HEK293 (cell line): ENCODE data around the gene FADS3.

ENCODE experiments used
- CTCF ChIA-PET: fragments of 350-600 bp; formaldehyde crosslinking; extraction: SDS; loops from one replicate; lab custom pipeline; 2021; ENCODE audit warnings: antibody characterized with exemption; lab: Yijun Ruan, JAX
- POLR2A ChIA-PET: fragments of 300-600 bp; formaldehyde crosslinking; extraction: SDS; loops from one replicate; lab custom pipeline; 2020; ENCODE audit warnings: antibody characterized with exemption, inconsistent platforms; lab: Yijun Ruan, JAX
- H3K27ac ChIP-seq: fragments of 200-500 bp; sonication (Bioruptor generic); 2 replicates; pipeline ENCODE4 v1.5.1; 2014; ENCODE audit warnings: low read depth, low read length, control low read depth, inconsistent platforms; ENCODE audit errors: extremely low read depth
- H3K36me3 ChIP-seq, 2 experiments: fragments of 200-500 bp in 1 of 2; sonication (Bioruptor generic) in 1 of 2; 1 replicate in 1 of 2; 2 replicates in 1 of 2; pipeline ENCODE4 v1.5.1; 2014 to 2017; ENCODE audit warnings: inconsistent platforms in 2 of 2, low read length in 2 of 2; ENCODE audit not compliant: control insufficient read depth in 2 of 2, insufficient read depth in 1 of 2
- H3K4me1 ChIP-seq: fragments of 200-500 bp; sonication (Bioruptor generic); 2 replicates; pipeline ENCODE4 v1.5.1; 2014; ENCODE audit warnings: mild to moderate bottlenecking, low read length, inconsistent platforms; ENCODE audit not compliant: control insufficient read depth, insufficient read depth
- H3K4me3 ChIP-seq: 2 replicates; pipeline ENCODE4 v1.5.1; 2011; ENCODE audit warnings: low read depth, mild to moderate bottlenecking, control low read depth, low read length, moderate library complexity
- H3K9me3 ChIP-seq: fragments of 200-500 bp; sonication (Bioruptor generic); 2 replicates; pipeline ENCODE4 v1.5.1; 2014; ENCODE audit warnings: low read depth, low read length, inconsistent platforms; ENCODE audit not compliant: control insufficient read depth, insufficient read depth
- EGR2 ChIP-seq: fragments of 450-650 bp; formaldehyde crosslinking; IDR thresholded peaks from 2 replicates; pipeline ENCODE4 v1.5.1; 2016; ENCODE audit warnings: low read depth, missing biosample characterization, missing genetic modification characterization
- GFI1B ChIP-seq: fragments of 450-650 bp; formaldehyde crosslinking; IDR thresholded peaks from 2 replicates; pipeline ENCODE4 v1.5.1; 2016; ENCODE audit warnings: missing biosample characterization, missing genetic modification characterization
- MEIS1 ChIP-seq: sonication (generic); formaldehyde crosslinking; IDR thresholded peaks from 2 replicates; pipeline ENCODE4 v1.8.1; 2022; ENCODE audit warnings: missing genetic modification reagents, mild to moderate bottlenecking, borderline replicate concordance
- SCRT1 ChIP-seq: fragments of 450-650 bp; formaldehyde crosslinking; IDR thresholded peaks from 2 replicates; pipeline ENCODE4 v1.5.1; 2016; ENCODE audit warnings: missing biosample characterization, missing genetic modification characterization, borderline replicate concordance
- TRIM28 ChIP-seq: IDR thresholded peaks from 2 replicates; pipeline ENCODE4 v1.6.1; 2011; ENCODE audit warnings: low read length, control low read depth, borderline replicate concordance
- ZFHX2 ChIP-seq: fragments of 450-650 bp; formaldehyde crosslinking; conservative IDR thresholded peaks from 2 replicates; pipeline ENCODE4 v1.5.1; 2016; ENCODE audit warnings: missing biosample characterization, missing genetic modification characterization
- ZNF132 ChIP-seq: fragments of 450-650 bp; formaldehyde crosslinking; IDR thresholded peaks from 2 replicates; pipeline ENCODE4 v1.5.1; 2017; ENCODE audit warnings: missing biosample characterization, missing genetic modification characterization, borderline replicate concordance
- ZNF202 ChIP-seq: fragments of 450-650 bp; formaldehyde crosslinking; IDR thresholded peaks from 2 replicates; pipeline ENCODE4 v1.5.1; 2016; ENCODE audit warnings: missing biosample characterization, missing genetic modification characterization, borderline replicate concordance
- ZNF239 ChIP-seq: fragments of 450-650 bp; formaldehyde crosslinking; IDR thresholded peaks from 2 replicates; pipeline ENCODE4 v1.5.1; 2016; ENCODE audit warnings: missing biosample characterization, missing genetic modification characterization
- ZNF324 ChIP-seq: fragments of 450-650 bp; formaldehyde crosslinking; IDR thresholded peaks from 2 replicates; pipeline ENCODE4 v1.5.1; 2016; ENCODE audit warnings: missing biosample characterization, missing genetic modification characterization
- ZNF335 ChIP-seq: fragments of 450-650 bp; formaldehyde crosslinking; conservative IDR thresholded peaks from 2 replicates; pipeline ENCODE4 v1.5.1; 2016; ENCODE audit warnings: missing biosample characterization, missing genetic modification characterization
- ZNF394 ChIP-seq: fragments of 450-650 bp; formaldehyde crosslinking; IDR thresholded peaks from 2 replicates; pipeline ENCODE4 v1.5.1; 2016; ENCODE audit warnings: missing biosample characterization, missing genetic modification characterization, mild to moderate bottlenecking, moderate library complexity, borderline replicate concordance
- ZNF501 ChIP-seq: fragments of 450-650 bp; formaldehyde crosslinking; IDR thresholded peaks from 2 replicates; pipeline ENCODE4 v1.5.1; 2016; ENCODE audit warnings: missing biosample characterization, missing genetic modification characterization
- ZNF544 ChIP-seq: fragments of 450-650 bp; formaldehyde crosslinking; IDR thresholded peaks from 2 replicates; pipeline ENCODE4 v1.5.0; 2017; ENCODE audit warnings: missing biosample characterization, missing genetic modification characterization
- ZNF548 ChIP-seq: fragments of 450-650 bp; formaldehyde crosslinking; IDR thresholded peaks from 2 replicates; pipeline ENCODE4 v1.5.1; 2016; ENCODE audit warnings: missing biosample characterization, missing genetic modification characterization
- ZNF624 ChIP-seq: fragments of 450-650 bp; formaldehyde crosslinking; IDR thresholded peaks from 2 replicates; pipeline ENCODE4 v1.5.1; 2017; ENCODE audit warnings: missing biosample characterization, missing genetic modification characterization
- ZNF626 ChIP-seq: fragments of 450-650 bp; sonication (Bioruptor Pico); formaldehyde crosslinking; IDR thresholded peaks from 2 replicates; pipeline ENCODE4 v1.5.1; 2018; ENCODE audit warnings: missing biosample characterization, missing genetic modification characterization, inconsistent platforms
- ZNF660 ChIP-seq: fragments of 450-650 bp; IDR thresholded peaks from 2 replicates; pipeline ENCODE4 v1.5.1; 2018; ENCODE audit warnings: missing biosample characterization, mild to moderate bottlenecking, missing genetic modification characterization
- ZNF792 ChIP-seq: fragments of 450-650 bp; formaldehyde crosslinking; IDR thresholded peaks from 2 replicates; pipeline ENCODE4 v1.5.1; 2016; ENCODE audit warnings: missing biosample characterization, missing genetic modification characterization
- TF ChIP-seq, protein P1 (sequence below): fragments of 450-650 bp; formaldehyde crosslinking; IDR thresholded peaks from 2 replicates; pipeline ENCODE4 v1.5.1; 2016; ENCODE audit warnings: missing biosample characterization, missing genetic modification characterization
- TF ChIP-seq, protein P2 (sequence below): fragments of 450-650 bp; formaldehyde crosslinking; IDR thresholded peaks from 2 replicates; pipeline ENCODE4; 2016; ENCODE audit warnings: missing biosample characterization, missing genetic modification characterization
- TF ChIP-seq, protein P3 (sequence below): fragments of 450-650 bp; formaldehyde crosslinking; optimal IDR thresholded peaks from 2 replicates; pipeline ENCODE3; 2016; ENCODE audit warnings: missing biosample characterization, mild to moderate bottlenecking, missing genetic modification characterization
- TF ChIP-seq, protein P4 (sequence below): fragments of 450-650 bp; formaldehyde crosslinking; IDR thresholded peaks from 2 replicates; pipeline ENCODE4 v1.5.1; 2016; ENCODE audit warnings: missing biosample characterization, missing genetic modification characterization, borderline replicate concordance

FADS3 gene

DNA sequence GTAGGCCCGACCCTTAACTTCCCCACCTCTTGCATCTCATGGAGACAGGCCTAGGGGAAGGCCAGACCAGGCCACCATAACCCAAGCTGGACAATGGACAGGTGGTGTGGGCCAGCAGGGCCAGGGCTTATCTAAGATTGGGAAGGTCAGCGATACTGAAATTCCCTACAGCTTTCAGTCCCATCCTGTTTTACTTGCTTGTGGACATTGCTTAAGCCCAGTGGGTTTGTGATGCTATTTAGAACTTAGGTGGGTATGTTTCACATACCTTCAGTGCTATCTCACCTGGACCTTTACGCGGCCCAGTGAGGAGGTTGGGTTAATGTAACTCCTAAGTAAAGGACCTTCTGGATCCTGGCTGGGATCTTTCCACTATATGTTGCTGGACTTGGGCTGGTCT, 61.5 kb downstream of the FADS3 start:
- H3K4me1 ChIP-seq, result peaks cover 10% of the 10 kb centered on the region; the same call in 1 of the 2 replicates
- H3K9me3 ChIP-seq, result no peaks in the 10 kb centered on the region
- ChIA-PET POLR2A (interaction anchor here (0.7 kb wide), 1 partner anchor 9 kb away, joined by 3 read pairs; no protein-coding TSS in a partner anchor), CTCF (interaction anchor here (1.1 to 3.1 kb wide), 6 partner anchors 12 to 54 kb away, joined by 3 to 13 read pairs (median 8); no protein-coding TSS in a partner anchor)
- no peak overlapping the region; the same call in 1 of the 2 replicates for H3K27ac ChIP-seq
- H3K36me3 ChIP-seq, result no peaks in the 10 kb centered on the region
- H3K4me3 ChIP-seq, result no peak overlapping the region; the same call in 1 of the 2 replicates
- TF ChIP-seq, protein P1, sequence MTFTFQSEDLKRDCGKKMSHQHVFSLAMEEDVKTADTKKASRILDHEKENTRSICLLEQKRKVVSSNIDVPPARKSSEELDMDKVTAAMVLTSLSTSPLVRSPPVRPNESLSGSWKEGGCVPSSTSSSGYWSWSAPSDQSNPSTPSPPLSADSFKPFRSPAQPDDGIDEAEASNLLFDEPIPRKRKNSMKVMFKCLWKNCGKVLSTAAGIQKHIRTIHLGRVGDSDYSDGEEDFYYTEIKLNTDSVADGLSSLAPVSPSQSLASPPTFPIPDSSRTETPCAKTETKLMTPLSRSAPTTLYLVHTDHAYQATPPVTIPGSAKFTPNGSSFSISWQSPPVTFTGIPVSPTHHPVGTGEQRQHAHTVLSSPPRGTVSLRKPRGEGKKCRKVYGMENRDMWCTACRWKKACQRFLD (tag by site-specific recombination), result no peak
- TF ChIP-seq, protein P2, sequence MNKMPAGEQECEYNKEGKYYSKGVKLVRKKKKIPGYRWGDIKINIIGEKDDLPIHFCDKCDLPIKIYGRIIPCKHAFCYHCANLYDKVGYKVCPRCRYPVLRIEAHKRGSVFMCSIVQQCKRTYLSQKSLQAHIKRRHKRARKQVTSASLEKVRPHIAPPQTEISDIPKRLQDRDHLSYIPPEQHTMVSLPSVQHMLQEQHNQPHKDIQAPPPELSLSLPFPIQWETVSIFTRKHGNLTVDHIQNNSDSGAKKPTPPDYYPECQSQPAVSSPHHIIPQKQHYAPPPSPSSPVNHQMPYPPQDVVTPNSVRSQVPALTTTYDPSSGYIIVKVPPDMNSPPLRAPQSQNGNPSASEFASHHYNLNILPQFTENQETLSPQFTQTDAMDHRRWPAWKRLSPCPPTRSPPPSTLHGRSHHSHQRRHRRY (tag by site-specific recombination), result no peak
- TF ChIP-seq, protein P3, sequence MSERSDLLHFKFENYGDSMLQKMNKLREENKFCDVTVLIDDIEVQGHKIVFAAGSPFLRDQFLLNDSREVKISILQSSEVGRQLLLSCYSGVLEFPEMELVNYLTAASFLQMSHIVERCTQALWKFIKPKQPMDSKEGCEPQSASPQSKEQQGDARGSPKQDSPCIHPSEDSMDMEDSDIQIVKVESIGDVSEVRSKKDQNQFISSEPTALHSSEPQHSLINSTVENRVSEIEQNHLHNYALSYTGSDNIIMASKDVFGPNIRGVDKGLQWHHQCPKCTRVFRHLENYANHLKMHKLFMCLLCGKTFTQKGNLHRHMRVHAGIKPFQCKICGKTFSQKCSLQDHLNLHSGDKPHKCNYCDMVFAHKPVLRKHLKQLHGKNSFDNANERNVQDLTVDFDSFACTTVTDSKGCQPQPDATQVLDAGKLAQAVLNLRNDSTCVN (tag by site-specific recombination), result no peak
- no peak for TF ChIP-seq MEIS1 (CRISPR knock-in tag)
- no peak for TF ChIP-seq ZNF792 (tag by site-specific recombination)
- no peak for TF ChIP-seq ZFHX2 (tag by site-specific recombination)
- TF ChIP-seq ZNF394, result no peak
- no peak for TF ChIP-seq ZNF132

DNA sequence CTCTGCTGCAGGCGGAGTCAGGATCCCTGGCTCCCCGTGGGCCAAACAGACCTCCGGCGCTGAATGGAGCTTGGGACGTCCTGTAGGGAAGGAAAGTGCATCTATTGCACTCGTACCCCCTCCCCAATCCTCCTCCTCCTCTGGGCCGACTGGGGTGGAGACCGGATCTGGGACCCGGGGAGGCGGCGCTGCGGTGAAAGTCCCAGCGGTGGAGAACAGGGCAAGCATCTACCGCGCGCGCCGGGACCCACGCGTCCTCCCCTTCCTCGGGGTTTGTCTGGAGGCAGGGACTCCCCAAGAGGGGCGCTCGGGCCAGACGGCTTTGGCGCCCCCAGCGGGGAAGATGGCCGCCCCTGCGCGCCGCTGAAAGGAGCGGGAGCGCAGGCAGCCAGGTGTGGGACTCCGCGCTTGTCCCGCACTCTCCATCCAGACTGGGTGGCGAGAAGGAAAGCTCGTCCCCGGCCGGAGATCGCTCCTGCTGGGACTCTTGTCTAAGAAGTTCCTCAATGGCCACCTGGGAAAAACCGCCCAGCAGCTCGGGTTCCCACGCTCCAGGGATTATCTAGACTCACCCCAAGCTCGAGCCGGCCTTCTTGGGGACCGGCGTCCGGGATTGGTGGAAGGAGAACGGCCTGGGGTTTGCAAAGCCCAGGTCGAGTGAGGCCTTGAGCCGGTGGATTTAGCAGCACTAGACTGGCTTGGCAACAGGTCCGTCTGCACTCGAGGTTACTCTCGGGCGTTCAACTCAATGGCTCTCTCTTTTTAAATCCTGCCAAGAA, 62.5 kb downstream of the FADS3 start:
- Histone ChIP-seq H3K4me3 (peak overlapping the region; percentile 62), H3K36me3 (no peaks in the 10 kb centered on the region), H3K4me1 (peaks cover 10% of the 10 kb centered on the region; the same call in 1 of the 2 replicates), H3K27ac (peak overlapping the region; percentile 96), H3K9me3 (no peaks in the 10 kb centered on the region)
- ChIA-PET CTCF (interaction anchor here (0.6 to 3.1 kb wide), 13 partner anchors 8 to 323 kb away, joined by 3 to 13 read pairs (median 4); no protein-coding TSS in a partner anchor), POLR2A (interaction anchor here (0.7 to 2.1 kb wide), 5 partner anchors 10 to 961 kb away, joined by 3 to 55 read pairs (median 3); partner anchors contain the start of genes FADS1, FEN1 and TMEM258)
- peak; percentile 52; the same call in 1 of the 2 replicates for TF ChIP-seq SCRT1 (tag by site-specific recombination)
- TF ChIP-seq ZNF239 (tag by site-specific recombination), result no peak
- no peak for TF ChIP-seq ZNF324 (tag by site-specific recombination)
- no peak for TF ChIP-seq ZNF626 (tag by site-specific recombination)
- peak; percentile 26; the same call in 1 of the 2 replicates for TF ChIP-seq ZNF335 (tag by site-specific recombination)
- TF ChIP-seq ZNF624 (tag by site-specific recombination), result 0 out of 2 replicates have a peak, but pooled peaks have one; percentile 10
- TF ChIP-seq ZNF548 (tag by site-specific recombination), result no peak
- no peak for TF ChIP-seq ZNF202 (tag by site-specific recombination)
- 0 out of 2 replicates have a peak, but pooled peaks have one; percentile 45 for TF ChIP-seq ZNF660 (tag by site-specific recombination)
- 0 out of 2 replicates have a peak, but pooled peaks have one; percentile 29 for TF ChIP-seq ZNF501 (tag by site-specific recombination)
- no peak for TF ChIP-seq TRIM28
- TF ChIP-seq, protein P1 (tag by site-specific recombination), result no peak
- TF ChIP-seq EGR2 (tag by site-specific recombination), result no peak
- TF ChIP-seq GFI1B (tag by site-specific recombination), result no peak
- TF ChIP-seq, protein P4, sequence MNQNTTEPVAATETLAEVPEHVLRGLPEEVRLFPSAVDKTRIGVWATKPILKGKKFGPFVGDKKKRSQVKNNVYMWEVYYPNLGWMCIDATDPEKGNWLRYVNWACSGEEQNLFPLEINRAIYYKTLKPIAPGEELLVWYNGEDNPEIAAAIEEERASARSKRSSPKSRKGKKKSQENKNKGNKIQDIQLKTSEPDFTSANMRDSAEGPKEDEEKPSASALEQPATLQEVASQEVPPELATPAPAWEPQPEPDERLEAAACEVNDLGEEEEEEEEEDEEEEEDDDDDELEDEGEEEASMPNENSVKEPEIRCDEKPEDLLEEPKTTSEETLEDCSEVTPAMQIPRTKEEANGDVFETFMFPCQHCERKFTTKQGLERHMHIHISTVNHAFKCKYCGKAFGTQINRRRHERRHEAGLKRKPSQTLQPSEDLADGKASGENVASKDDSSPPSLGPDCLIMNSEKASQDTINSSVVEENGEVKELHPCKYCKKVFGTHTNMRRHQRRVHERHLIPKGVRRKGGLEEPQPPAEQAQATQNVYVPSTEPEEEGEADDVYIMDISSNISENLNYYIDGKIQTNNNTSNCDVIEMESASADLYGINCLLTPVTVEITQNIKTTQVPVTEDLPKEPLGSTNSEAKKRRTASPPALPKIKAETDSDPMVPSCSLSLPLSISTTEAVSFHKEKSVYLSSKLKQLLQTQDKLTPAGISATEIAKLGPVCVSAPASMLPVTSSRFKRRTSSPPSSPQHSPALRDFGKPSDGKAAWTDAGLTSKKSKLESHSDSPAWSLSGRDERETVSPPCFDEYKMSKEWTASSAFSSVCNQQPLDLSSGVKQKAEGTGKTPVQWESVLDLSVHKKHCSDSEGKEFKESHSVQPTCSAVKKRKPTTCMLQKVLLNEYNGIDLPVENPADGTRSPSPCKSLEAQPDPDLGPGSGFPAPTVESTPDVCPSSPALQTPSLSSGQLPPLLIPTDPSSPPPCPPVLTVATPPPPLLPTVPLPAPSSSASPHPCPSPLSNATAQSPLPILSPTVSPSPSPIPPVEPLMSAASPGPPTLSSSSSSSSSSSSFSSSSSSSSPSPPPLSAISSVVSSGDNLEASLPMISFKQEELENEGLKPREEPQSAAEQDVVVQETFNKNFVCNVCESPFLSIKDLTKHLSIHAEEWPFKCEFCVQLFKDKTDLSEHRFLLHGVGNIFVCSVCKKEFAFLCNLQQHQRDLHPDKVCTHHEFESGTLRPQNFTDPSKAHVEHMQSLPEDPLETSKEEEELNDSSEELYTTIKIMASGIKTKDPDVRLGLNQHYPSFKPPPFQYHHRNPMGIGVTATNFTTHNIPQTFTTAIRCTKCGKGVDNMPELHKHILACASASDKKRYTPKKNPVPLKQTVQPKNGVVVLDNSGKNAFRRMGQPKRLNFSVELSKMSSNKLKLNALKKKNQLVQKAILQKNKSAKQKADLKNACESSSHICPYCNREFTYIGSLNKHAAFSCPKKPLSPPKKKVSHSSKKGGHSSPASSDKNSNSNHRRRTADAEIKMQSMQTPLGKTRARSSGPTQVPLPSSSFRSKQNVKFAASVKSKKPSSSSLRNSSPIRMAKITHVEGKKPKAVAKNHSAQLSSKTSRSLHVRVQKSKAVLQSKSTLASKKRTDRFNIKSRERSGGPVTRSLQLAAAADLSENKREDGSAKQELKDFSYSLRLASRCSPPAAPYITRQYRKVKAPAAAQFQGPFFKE (tag by site-specific recombination), result no peak; the same call in 1 of the 2 replicates
- TF ChIP-seq ZNF544, result no peak
